NCI-H2107 treated with DMSO at 0.1 percent for 48 hours (cell line): Measurements from ENCODE around the gene TTC9C.
A peak's percentile ranks its signal among the peaks of the same experiment; 100 is the strongest.
"Not testable (repeated sequence)": the region's sequence is repeated elsewhere in the genome, so short reads cannot be mapped to it uniquely, and the experiment has no call there.

ENCODE experiments used
- DNase-seq: peaks from one replicate; lab custom pipeline; 2025; ENCODE audit not compliant: unreplicated experiment; lab: John Stamatoyannopoulos, UW

TTC9C gene, protein sequence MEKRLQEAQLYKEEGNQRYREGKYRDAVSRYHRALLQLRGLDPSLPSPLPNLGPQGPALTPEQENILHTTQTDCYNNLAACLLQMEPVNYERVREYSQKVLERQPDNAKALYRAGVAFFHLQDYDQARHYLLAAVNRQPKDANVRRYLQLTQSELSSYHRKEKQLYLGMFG

DNA sequence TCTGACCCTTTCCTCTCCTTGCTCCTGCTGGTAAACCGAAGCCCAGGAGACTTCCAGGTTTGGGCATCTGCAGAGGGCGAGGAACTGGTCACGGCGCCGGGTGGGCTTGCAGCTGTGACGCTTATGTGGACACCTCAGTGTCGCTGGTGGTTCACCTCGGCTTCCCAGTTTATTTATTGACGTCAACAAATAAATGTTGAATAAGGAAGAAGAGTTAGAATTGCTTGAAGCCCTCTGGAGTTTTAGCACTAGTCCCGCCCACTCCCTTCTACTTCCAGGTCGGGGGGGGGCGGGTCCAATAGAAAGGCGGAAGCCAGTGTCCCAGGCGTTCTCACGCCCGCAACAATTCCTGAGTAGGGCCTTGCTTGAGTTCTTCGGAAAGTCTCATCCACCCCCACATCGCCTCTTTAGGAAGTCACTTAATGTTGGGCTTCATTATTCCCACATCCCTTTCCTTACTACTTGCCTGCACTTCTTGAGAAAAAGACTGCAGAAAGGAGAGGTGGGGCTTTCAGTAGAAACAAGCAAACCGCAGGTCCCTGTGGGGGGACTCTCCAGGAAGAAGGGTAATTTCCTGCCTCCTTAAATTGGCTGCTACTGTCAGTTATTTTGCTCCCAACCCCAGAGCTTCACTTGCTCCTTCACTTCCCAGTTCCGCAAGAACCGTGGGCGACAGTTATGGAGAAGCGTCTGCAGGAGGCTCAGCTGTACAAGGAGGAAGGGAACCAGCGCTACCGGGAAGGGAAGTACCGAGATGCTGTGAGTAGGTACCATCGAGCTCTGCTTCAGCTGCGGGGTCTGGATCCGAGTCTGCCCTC lies at the start of gene TTC9C:
TTC9C (plus strand) TSS at position 316 of the 818 bp plus-strand sequence; CDS start at position 679, 363 bp downstream.
- peak; percentile 75 for DNase-seq

DNA sequence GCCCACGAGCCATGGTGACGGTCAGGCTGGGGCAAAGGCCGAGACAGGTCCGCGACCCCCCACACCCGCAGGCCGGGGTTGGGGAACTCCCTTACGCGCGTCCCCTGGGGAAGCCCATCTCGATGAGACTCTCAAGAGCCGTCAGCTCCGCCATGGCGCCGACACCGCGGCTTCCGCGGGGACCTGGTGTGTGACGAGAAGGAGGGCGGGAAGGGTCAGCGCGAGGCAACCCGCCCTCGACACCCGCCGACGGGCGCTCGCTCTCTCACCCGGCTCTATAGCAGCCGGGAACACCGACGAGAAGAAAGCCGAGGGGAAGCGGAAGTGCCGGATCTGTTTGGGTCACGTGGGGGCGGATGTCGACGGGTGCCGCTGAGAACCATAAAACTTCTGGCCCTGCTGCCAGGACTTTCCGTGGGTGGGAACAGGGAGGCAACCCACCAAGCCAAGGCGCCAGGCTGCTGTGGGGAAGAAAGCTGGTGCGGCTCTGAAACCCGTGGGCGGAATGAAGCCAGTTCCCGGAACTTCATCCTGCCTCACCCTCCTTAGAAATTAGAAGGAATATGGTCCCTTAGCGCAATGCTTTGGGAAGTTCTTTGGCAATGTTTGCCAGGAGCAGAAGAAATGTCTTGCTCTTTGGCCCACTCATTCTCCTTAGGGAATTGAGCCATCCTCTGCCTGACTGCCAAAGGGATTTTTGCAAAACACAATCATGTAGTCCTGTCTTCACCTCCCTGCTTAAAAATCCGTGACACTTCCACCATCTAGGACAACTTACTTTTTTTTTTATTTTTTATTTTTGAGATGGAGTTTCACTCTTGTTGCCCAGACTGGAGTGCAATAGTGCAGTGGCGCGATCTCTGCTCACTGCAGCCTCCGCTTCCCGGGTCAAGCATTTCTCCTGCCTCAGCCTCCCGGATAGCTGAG lies 49.3 kb upstream of the TTC9C start, which contains the start of gene UBXN1:
UBXN1 (minus strand) TSS at position 304 of the 927 bp plus-strand sequence; CDS start at position 154, 150 bp downstream.
- DNase-seq, result peak; percentile 76

DNA sequence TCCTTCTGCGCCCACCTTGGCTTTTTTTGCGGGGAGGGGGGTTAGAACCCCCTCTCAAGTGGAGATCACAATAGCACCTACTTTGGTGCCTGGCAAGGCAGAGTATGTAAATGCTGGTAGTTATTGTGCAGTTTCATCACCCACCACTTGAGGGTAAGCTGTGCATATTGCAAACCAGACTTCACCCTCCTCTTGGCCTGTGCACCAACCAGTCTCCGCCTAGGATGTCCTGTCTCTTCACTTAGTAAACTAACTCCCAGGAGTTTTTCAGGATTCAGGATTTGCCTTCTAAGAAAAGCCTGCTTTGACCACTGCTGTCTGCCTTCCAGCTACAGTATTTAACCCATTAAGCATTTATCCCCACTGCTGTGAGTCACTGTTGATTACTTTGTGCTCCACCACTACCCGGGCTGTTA lies 47.5 kb upstream of the TTC9C start:
- DNase-seq, result peak; percentile 79

DNA sequence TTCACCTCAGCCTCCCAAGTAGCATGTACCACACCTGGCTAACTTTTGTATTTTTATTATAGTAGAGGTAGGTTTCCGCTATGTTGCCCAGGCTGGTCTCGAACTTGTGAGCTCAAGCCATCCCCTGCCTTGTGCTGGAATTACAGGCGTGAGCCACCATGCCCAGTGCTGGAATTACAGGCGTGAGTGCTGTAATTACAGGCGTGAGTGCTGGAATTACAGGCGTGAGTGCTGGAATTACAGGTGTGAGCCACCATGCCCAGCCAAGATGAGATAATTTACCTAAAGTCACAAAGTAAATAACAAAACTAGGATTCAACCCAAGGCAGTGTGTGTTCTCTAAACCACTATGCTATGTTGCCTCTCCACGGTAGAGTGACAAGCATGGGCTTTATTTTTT lies 45.8 kb upstream of the TTC9C start:
- DNase-seq, result no peak

DNA sequence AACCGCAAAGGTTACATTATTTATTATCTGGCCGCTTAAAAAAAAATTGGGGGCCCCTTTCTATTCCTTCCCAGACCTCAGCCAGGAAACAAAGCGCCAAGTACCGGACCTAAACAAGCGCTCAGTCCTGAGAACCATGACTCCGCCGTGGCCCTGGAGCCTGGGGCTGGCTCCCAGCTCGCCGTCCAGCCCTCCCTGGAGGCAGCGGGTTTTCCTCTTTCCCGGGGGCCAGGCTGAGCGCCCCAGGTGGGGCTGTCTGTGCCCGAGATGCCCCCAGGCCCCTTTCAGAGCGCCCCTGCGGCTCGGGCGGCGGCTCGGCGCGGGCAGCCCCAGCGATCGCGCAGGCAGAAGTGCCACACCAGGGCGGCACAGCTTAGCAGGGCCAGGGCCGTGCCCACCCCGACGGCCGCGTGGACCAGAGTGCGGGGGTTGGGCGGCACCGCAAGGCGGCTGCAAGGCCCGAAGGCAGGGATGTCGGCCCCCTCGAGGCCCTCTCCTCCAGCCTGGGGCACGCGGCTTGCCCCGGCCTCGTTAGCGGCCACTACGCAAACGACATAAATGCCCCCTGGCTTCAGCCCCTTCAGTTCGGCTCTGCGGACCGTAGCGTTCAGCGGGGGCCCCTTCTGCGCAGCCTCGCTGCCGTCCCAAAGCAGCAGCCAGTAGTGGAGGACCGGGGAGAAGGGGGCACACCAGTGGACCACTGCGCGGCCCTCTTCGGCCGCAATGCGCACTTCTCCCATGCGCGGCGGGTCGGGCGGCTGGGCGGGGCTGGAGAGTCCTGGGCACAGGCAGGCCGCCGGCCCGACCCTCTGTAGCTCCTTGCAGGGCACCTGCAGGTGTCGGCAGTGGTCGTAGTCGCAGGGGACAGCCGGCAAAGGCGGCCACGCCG lies 40.5 kb upstream of the TTC9C start:
- no peak for DNase-seq

DNA sequence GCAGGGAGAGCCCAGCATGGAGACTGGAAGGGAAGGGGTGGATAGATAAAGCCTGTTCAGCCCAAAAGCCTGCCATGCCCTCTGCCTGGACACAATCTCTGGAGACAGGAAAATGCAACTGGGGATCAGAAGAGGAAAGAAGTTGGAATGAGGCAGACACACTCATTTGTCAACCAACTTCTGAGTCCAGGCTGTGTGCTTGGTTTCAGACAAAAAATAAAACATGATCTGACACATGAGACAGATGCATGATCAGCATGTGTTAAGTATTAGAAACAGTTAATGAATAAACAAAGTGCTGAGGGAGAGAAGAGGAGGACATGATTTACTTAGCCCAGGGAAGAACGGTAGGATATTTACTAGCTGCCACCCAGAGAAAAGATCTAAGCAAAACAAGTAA lies 39.8 kb upstream of the TTC9C start:
- no peak for DNase-seq

DNA sequence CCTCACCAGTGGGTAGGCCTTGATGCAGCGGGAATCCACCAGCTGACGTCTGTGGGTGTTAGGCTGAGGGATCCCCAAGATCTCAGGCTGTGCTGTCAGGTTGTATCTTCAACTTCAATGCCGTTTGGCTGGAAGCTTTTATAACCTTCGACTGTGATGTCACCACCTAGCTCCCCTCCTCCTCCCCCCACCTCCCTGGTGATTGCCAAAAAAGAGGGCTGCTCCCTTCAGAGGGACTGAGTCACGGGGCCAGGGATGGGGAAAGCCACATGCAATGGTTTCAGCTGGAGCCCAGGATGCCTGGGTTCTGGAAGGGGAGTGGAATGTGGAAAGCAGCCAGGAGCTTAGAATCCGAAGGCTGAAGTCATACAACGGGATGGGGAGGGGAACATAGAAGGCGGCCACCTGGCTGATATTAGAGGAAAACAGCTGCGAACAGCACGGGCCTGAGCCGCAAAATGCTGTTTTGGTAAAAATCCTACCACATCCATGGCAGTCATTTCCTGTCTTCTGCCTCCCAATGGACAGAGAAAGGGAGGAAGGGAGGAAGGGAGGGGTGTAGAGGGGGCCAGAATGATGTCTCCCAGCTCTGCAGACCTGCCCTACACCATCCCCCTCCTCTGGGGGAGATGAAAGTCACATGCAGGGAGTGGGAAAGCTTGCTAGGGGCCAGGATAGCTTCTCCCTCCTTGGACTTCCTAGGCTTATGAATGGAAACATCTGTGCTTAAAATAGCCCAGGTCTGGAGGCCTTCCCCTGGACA lies 38.7 kb upstream of the TTC9C start, which contains the start of gene LRRN4CL:
LRRN4CL (minus strand) TSS at position 110 of the 763 bp plus-strand sequence. CDS start 1,022 bp downstream, outside the sequence.
- no peak for DNase-seq

DNA sequence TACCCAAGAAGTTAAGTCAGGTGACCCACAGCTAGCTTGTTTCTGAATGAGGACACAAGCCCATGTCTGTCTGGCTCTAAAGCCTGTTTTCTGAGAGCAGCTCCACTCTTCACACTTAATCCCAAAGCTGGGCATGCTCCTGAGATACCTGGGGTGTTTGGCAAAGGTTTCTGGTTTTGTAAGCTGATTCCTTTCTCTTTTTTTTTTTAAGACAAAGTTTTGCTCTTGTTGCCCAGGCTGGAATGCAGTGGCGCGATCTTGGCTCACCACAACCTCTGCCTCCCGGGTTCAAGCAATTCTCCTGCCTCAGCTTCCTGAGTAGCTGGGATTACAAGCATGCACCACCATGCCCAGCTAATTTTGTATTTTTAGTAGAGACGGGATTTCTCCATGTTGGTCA lies 34.7 kb upstream of the TTC9C start:
- DNase-seq, result peak; percentile 19

DNA sequence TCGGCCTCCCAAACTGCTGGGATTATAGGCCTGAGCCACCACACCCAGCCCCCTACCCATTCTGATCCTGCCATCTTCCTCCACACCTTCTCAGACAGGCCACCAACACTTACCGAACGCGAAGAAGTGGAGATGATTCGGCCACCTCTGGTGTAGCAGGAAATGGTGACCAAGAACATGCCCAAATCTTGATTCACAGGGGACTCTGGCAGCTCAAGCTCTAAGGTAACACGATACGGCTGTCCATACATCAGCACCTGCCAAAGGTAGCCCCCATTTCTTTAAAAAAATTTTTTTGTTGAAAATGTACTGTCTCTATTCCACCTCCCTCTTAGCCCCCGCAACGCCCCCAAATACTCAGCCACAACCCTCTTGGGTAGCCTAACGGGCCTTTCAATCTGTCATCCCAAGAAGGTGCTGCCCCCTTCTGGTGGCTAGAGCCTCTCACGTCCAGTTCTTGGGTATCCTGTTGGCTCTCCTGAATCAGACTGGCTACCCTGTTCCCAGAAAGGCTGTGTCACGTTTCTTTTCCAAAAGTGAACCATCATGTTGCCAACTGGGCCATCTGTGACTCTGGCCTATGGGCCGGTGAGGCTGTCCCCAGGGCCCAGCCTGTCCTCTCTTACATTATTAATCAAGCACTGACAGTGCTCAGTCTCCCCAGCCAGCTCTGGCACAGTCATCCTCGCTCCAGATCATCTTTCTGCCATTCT lies 33.7 kb upstream of the TTC9C start:
- DNase-seq, result peak; percentile 17

DNA sequence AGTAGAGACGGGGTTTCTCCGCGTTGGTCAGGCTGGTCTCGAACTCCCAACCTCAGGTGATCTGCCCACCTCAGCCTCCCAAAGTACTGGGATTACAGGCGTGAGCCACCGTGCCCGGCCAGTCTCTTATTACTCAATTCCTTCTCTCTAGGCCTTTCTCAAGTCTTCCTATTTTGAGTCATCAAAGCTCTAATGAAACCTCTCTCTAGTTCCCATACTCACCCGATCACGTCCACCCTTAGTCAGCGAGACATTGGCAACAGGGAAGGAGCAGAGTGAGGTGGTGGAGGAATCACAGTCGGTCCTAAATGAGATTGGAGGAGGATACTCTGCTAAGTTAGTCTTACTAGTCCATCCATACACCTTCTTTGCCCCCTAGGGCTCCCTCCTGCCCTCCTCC lies 26.0 kb upstream of the TTC9C start:
- no peak for DNase-seq

DNA sequence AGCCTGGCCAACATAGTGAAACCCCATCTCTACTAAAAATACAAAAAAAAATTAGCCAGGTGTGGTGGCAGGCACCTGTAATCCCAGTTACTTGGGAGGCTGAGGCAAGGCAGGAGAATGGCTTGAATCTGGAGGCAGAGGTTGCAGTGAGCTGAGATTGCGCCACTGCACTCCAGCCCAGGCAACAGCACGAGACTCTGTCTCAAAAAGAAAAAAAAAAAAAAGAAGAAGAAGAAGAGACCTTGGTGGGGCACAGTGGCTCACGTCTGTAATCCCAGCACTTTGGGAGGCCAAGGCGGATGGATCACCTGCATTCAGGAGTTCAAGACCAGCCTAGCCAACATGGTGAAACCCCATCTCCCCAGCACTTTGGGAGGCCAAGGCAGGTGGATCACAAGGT lies 24.4 kb upstream of the TTC9C start:
- not testable (repeated sequence) for DNase-seq

DNA sequence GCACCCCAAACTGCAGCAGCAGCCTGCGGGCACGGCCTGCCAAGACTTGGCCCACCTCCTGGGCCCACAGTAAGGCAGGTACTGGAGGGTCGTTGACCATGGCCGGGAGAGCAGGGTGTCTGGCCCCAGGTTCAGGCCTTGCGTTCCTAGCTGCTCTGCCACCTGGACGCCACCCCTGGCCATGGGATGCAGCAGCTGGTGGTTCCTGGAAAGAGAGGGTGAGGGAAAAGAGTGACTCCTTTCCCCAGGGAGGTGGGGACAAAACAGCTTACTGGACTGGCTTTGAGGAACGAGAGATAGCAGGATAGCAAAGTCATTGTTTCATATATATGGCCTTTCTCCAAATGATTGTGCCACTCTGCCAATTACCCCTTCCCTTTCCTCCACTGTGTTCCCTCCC lies 22.9 kb upstream of the TTC9C start:
- DNase-seq, result no peak

DNA sequence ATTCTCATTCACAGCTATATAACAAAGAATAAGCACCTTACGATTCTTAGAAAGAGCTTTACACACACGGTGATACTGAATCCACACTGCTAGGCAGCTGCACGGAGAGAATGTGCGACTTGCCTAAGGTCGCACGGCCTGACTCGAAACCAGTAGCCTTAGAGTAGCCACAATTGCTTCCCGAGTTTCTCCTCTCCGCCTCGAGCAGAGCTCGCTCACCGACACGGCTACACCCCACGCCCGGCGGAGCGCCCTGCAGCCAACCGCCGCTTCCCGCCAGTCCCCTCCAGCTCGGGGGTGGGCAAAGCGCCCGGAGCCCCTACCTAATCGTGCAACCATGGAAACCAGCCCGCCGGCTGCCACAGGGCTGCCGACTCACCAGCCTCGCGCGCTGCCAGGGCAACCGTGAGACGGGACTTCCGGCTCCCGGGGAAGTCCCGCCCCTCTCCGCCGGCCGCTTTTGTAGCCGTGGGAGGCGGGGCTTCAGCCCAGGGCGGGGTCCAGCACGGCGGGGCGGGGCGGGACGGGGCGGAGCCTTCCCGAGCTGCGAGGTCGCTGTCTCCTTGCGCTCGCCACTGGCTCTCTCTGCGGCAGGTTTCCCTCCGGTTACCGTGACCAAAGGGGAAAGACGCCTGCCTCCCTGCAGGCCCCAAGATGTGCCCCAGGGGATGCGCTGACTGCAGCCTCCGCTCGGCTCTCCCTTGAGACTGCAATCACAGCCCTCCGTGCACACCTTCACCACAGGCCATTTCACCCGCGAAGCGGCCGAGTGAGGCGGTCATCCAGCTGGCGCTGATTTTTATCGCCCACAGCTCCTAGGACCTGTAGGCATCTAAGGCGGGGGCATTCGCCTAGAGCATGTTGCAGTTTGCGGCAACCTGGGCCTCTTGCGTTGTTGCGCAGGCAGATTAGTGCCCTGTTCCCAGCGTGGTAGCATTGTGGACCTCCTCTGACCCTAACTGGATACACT lies 22.1 kb upstream of the TTC9C start:
- peak; percentile 78 for DNase-seq

DNA sequence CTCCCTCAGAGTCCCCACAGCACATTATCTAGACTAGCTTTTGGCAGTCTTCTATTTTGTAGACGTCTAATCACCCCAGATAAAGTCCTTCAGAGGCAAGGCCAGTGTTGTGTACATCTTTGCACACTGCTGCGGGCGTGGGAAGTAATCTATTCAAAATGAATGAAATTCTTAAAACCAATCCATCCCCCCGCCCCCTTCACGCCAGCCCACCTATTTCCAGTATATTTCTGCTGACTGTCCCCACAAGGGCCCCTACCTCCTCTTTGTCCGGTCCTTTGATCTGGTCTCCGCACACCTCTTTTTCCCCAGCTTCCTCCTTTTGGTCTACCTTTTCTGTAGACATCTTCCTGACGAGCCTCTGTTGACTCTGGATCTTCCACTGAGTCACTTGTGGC lies 21.4 kb upstream of the TTC9C start:
- DNase-seq, result no peak

DNA sequence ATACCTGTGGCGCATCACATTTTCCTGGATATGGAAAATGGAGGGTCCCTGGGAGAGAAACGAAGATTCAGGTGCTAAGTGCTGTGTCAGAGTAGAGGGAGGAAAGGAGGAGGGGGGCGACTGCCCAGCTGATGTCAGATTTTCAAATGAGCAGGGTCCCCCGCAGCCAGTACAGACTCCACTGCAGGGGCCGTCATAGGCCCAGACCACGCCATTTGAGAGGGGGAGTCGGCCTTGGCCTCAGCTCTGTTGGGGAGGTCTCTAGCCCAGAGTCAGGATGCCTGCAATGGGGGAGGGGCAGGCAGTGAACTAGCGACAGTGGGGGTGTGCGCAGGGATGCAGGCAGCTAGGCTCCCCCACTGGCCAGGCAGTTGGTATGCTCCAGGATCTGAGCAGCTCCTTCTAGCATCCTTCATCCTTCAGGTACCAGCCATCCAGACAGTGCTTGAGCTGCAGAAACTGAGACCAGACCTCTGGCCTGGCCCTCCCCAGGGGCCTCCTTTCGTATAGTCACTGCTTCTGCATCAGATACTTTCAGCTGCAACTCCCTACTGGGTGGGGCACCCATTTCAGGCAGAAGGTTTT lies 20.9 kb upstream of the TTC9C start, which contains the start of the genes BSCL2 and GNG3:
BSCL2 (minus strand) TSS at position 148 of the 585 bp plus-strand sequence. CDS start 229 bp downstream, outside the sequence.
GNG3 (plus strand) TSS at position 400 of the 585 bp plus-strand sequence. CDS start 620 bp downstream, outside the sequence.
- DNase-seq, result no peak

DNA sequence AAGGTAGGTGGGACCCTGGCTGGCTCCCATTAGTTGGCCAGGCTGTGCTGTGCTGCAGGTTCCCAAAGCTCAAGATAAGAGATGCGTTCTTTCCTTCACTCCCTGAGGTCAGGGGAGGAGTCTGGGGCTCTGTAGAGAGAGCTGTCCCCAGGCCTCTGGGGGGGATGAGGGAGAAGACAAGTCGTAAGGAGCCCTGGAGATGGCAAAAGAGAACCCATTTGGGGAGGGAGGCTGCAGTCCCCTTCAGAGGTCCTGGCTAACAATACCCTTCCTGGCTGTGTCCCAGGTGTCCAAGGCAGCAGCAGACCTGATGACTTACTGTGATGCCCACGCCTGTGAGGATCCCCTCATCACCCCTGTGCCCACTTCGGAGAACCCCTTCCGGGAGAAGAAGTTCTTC lies 19.9 kb upstream of the TTC9C start:
- no peak for DNase-seq

DNA sequence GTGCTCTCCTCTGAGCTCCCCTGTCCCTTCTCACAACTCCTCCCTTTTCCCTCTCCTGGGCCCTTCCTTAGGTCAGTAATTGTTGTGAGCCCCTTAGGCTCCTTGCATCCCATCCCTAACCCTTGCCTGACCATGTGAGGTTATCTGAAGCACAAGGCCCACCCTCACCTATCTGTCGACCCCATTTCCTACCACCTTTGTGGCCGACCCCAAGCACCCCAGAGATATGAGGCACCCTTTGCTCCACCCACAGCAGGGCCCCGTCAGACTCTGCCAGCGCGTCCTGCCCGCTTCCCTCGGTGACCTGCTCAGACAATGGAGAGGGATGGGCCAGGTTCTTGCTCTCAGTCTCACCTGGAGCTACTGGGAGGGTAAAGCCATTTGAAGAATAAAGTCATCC lies 19.5 kb upstream of the TTC9C start:
- no peak for DNase-seq
